Activated T-cell treated with anti-CD3 and anti-CD28 coated beads, Interleukin-2, amount 50 U/mL, for 24 hours (primary cell): ENCODE data around the gene MAP3K6.

Experiments
- DNase-seq: peaks from one replicate; pipeline ENCODE4 v3.0.0-alpha.2; 2020
- H3K27ac Mint-ChIP-seq: 2 replicates; pipeline ENCODE4 v1.8.0; 2020; ENCODE audit warnings: mild to moderate bottlenecking, mixed read lengths
- H3K27me3 Mint-ChIP-seq: 2 replicates; pipeline ENCODE4 v1.8.0; 2020; ENCODE audit warnings: mixed read lengths
- H3K36me3 Mint-ChIP-seq: 2 replicates; pipeline ENCODE4 v1.8.0; 2020; ENCODE audit warnings: low read depth, mixed read lengths
- H3K4me1 Mint-ChIP-seq: 2 replicates; pipeline ENCODE4 v1.8.0; 2020; ENCODE audit warnings: low read depth, mixed read lengths
- H3K4me3 Mint-ChIP-seq: 2 replicates; pipeline ENCODE4 v1.8.0; 2020; ENCODE audit warnings: mild to moderate bottlenecking, moderate library complexity, mixed read lengths
- H3K9me3 Mint-ChIP-seq: 2 replicates; pipeline ENCODE4 v1.8.0; 2020; ENCODE audit warnings: mixed read lengths

MAP3K6 gene

GRCh38 chr1:27372022-27372807 is 5.5 kb upstream of the MAP3K6 start:
- H3K27ac Mint-ChIP-seq = no peak overlapping the region
- H3K4me3 Mint-ChIP-seq = no peak overlapping the region
- H3K27me3 Mint-ChIP-seq = no peaks in the 10 kb centered on the region
- no peaks in the 10 kb centered on the region for H3K9me3 Mint-ChIP-seq
- DNase-seq = no peak
- H3K36me3 Mint-ChIP-seq = no peaks in the 10 kb centered on the region
- peaks cover 6% of the 10 kb centered on the region for H3K4me1 Mint-ChIP-seq

DNA sequence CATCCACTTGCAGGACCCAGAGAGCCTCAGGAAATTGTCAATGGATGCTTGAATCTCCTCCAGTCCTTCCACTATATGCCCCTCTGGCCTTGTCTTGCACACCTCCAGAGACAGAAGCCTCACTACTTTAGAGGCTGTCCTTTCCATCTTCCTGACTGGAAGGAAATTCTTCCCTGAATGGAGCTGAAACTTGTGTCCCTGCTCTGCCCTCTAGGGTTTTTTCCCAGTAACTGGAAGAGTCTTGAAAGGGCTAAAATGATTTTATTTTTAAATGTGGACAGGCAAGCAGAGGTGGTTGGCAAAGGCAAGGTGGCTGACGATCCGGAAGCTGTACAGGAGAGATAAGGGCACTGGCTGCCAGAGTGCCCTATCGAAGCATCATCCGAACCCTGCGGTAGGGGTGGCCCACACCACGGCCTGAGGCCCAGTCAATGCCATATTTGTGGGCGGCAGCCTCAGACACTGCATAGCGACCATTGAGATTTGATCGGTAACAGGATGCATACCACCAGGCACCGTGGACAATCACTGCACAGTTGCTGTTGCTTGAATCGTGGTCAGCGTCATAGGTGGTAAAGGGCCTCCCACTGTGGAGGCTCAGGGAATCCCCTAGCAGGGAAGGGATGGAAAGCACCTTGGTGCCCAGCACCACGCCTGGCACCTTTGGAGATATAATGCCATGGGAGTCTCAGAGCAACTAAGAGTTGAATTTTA is 2.3 kb upstream of the MAP3K6 start:
- Mint-ChIP-seq H3K9me3 (no peaks in the 10 kb centered on the region), H3K27ac (no peak overlapping the region), H3K4me3 (no peak overlapping the region), H3K4me1 (peaks cover 26% of the 10 kb centered on the region), H3K27me3 (no peaks in the 10 kb centered on the region), H3K36me3 (no peaks in the 10 kb centered on the region)
- no peak for DNase-seq

- no peak for DNase-seq
- H3K4me1 Mint-ChIP-seq = peaks cover 26% of the 10 kb centered on the region
- H3K9me3 Mint-ChIP-seq = no peaks in the 10 kb centered on the region
- no peaks in the 10 kb centered on the region for H3K36me3 Mint-ChIP-seq
- peak overlapping the region; percentile 64 for H3K4me3 Mint-ChIP-seq
- no peaks in the 10 kb centered on the region for H3K27me3 Mint-ChIP-seq
- H3K27ac Mint-ChIP-seq = peak overlapping the region; percentile 55
These were observed 444 bp upstream of the MAP3K6 start for GRCh38 chr1:27367160-27367650.

DNA sequence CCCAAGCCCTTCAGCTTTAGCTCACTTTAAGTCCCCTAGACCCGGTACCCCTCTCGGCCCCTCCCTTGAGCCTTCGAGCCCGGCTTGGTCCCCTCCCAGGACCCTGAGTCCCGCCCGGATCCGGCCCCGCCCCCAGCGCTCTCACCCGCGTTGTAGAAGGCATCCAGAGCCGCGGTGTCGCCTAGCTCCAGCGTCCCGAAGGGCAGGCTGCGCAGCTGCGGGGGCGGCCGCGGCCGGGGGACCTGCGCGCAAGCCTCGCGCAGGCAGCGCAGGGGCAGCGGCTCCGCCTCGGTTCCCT is 699 bp downstream of the MAP3K6 start:
- DNase-seq = peak; percentile 85
- Mint-ChIP-seq H3K27ac (peak overlapping the region; percentile 90), H3K4me1 (peaks cover 26% of the 10 kb centered on the region), H3K27me3 (no peaks in the 10 kb centered on the region), H3K9me3 (no peaks in the 10 kb centered on the region), H3K4me3 (peak overlapping the region; percentile 86), H3K36me3 (no peaks in the 10 kb centered on the region)

- Mint-ChIP-seq H3K9me3 (no peaks in the 10 kb centered on the region), H3K4me3 (peak overlapping the region; percentile 86), H3K27me3 (no peaks in the 10 kb centered on the region), H3K36me3 (no peaks in the 10 kb centered on the region), H3K4me1 (peaks cover 26% of the 10 kb centered on the region), H3K27ac (peak overlapping the region; percentile 90)
- peak; percentile 88 for DNase-seq
These were observed 1.2 kb downstream of the MAP3K6 start for GRCh38 chr1:27365372-27366112.

- no peak overlapping the region for H3K27ac Mint-ChIP-seq
- no peak for DNase-seq
- H3K4me1 Mint-ChIP-seq = peaks cover 31% of the 10 kb centered on the region
- H3K36me3 Mint-ChIP-seq = no peaks in the 10 kb centered on the region
- H3K4me3 Mint-ChIP-seq = peak overlapping the region; percentile 86
- no peaks in the 10 kb centered on the region for H3K9me3 Mint-ChIP-seq
- H3K27me3 Mint-ChIP-seq = no peaks in the 10 kb centered on the region
These were observed 1.9 kb downstream of the MAP3K6 start for GRCh38 chr1:27364696-27365371.

- no peaks in the 10 kb centered on the region for H3K9me3 Mint-ChIP-seq
These were observed 2.7 kb downstream of the MAP3K6 start for GRCh38 chr1:27363766-27364695.

GRCh38 chr1:27361553-27361952 is 5.2 kb downstream of the MAP3K6 start:
- peaks cover 44% of the 10 kb centered on the region for H3K4me1 Mint-ChIP-seq
- no peaks in the 10 kb centered on the region for H3K9me3 Mint-ChIP-seq
- no peak overlapping the region for H3K27ac Mint-ChIP-seq
- no peaks in the 10 kb centered on the region for H3K27me3 Mint-ChIP-seq
- DNase-seq = no peak
- H3K36me3 Mint-ChIP-seq = no peaks in the 10 kb centered on the region
- no peak overlapping the region for H3K4me3 Mint-ChIP-seq

More at GRCh38 chr1:27363766-27364695, 2.7 kb downstream of the MAP3K6 start:
- Mint-ChIP-seq H3K27me3 (no peaks in the 10 kb centered on the region), H3K4me3 (no peak overlapping the region), H3K27ac (no peak overlapping the region), H3K36me3 (no peaks in the 10 kb centered on the region), H3K4me1 (peaks cover 34% of the 10 kb centered on the region)
- no peak for DNase-seq

- H3K27ac Mint-ChIP-seq = no peak overlapping the region
These were observed 5.7 kb downstream of the MAP3K6 start for GRCh38 chr1:27361044-27361402.

DNA sequence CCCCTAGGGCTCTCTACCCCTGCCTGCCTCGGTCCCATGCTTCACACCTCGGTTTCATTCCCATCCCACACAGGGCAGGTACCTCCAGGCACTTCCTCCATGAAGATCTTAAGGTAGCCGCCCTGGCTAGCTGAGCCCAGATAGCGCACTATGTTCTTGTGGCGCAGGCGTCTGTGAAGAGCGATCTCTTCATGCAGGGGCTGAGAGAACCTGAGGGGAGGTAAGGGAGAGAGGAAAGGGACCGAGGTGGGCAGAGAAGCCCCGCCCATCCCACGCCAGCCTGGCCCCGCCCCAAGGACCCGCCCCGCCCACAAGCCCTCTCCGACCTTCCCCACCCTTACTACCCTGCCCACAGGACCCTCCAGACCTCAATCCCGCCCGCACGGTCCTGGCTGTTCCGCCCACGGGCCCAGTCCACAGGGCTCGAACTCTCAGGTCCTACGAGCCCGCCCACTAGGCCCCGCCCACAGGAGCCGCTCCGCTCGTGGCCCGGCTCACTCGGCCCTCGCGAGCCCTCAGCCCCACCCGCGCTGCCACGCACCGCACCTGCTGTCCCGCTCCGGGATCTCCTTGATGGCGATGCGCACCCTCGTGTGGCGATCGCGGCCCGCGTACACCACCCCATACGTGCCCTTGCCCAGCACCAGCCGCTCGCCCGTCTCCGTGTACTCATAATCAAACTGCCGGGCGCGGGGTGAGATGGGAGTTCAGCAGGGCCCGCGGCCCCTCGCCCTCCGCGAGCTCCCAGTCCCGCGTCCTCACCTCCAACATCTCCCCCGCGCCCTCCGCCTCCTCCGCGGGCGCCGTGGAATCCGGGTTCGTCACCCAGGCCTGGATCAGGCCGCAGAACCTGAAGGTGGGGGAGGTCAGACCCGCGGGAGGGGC is 6.4 kb downstream of the MAP3K6 start:
- H3K4me1 Mint-ChIP-seq = peaks cover 49% of the 10 kb centered on the region
- H3K27ac Mint-ChIP-seq = no peak overlapping the region
- H3K9me3 Mint-ChIP-seq = no peaks in the 10 kb centered on the region
- no peaks in the 10 kb centered on the region for H3K27me3 Mint-ChIP-seq
- DNase-seq = peak; percentile 68
- peak overlapping the region; percentile 35 for H3K4me3 Mint-ChIP-seq
- H3K36me3 Mint-ChIP-seq = no peaks in the 10 kb centered on the region

More at GRCh38 chr1:27361044-27361402, 5.7 kb downstream of the MAP3K6 start:
- Mint-ChIP-seq H3K27me3 (no peaks in the 10 kb centered on the region), H3K4me3 (peak overlapping the region; percentile 35), H3K36me3 (no peaks in the 10 kb centered on the region), H3K9me3 (no peaks in the 10 kb centered on the region), H3K4me1 (peaks cover 48% of the 10 kb centered on the region)
- DNase-seq = no peak

- no peak overlapping the region for H3K27ac Mint-ChIP-seq
- DNase-seq = no peak
- H3K27me3 Mint-ChIP-seq = no peaks in the 10 kb centered on the region
- H3K9me3 Mint-ChIP-seq = no peaks in the 10 kb centered on the region
- H3K4me1 Mint-ChIP-seq = peaks cover 45% of the 10 kb centered on the region
- peak overlapping the region; percentile 35 for H3K4me3 Mint-ChIP-seq
- H3K36me3 Mint-ChIP-seq = no peaks in the 10 kb centered on the region
These were observed 7.0 kb downstream of the MAP3K6 start for GRCh38 chr1:27359822-27360158.

- no peaks in the 10 kb centered on the region for H3K36me3 Mint-ChIP-seq
- H3K27me3 Mint-ChIP-seq = no peaks in the 10 kb centered on the region
- no peaks in the 10 kb centered on the region for H3K9me3 Mint-ChIP-seq
- H3K4me1 Mint-ChIP-seq = peaks cover 40% of the 10 kb centered on the region
- DNase-seq = no peak
- no peak overlapping the region for H3K4me3 Mint-ChIP-seq
- no peak overlapping the region for H3K27ac Mint-ChIP-seq
These were observed 7.8 kb downstream of the MAP3K6 start for GRCh38 chr1:27358928-27359313.
